GM19455 (cell line): Measurements from ENCODE around the gene TMEM44.

Experiments
- ATAC-seq: cut with Tn5 transposase; IDR thresholded peaks from one replicate; pipeline ENCODE4 v1.9.1; 2021; ENCODE audit not compliant: unreplicated experiment

Gene TMEM44

DNA sequence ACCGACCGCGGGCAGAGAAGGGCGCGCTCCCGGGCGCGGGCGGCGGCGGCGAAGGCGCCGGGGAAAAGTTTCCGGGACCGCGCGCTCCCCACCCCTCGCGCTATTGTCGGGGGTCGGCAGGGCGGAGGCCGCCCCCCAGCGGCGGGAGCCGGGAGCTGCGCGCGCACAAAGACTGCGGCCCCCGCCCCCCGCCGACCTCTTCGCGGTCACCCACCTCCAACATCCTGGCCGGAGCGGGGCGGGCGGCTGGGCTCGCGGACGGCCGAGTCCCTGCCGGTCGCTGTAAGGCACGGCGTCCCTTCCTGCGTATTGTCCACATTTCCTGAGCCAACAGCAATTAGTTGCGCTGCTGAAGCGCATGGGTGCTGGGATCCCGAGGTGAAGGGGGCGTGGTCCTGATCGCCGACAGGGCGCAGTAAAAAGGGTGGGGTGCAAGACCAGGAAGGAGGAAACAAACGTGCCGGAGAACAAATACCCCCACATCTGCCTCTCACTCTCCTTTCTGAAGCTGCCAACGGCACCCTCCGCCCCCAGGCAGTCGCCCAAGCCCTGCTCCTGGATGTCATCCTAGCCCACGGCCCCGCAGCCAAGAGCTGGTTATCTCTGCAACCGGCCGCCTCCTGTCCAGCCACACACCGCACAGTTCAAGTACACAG is at the start of gene TMEM44:
Gene TMEM44, minus strand, starts transcription at position 71 of the 656 bp plus-strand sequence. CDS start 204 bp downstream, outside the sequence.
- peak; percentile 89 for ATAC-seq

- ATAC-seq, result peak; percentile 51
Measured at GRCh38 chr3:194682694-194683310, 49.6 kb upstream of the TMEM44 start.

GRCh38 chr3:194682189-194682693 is 49.0 kb upstream of the TMEM44 start:
- ATAC-seq, result no peak

DNA sequence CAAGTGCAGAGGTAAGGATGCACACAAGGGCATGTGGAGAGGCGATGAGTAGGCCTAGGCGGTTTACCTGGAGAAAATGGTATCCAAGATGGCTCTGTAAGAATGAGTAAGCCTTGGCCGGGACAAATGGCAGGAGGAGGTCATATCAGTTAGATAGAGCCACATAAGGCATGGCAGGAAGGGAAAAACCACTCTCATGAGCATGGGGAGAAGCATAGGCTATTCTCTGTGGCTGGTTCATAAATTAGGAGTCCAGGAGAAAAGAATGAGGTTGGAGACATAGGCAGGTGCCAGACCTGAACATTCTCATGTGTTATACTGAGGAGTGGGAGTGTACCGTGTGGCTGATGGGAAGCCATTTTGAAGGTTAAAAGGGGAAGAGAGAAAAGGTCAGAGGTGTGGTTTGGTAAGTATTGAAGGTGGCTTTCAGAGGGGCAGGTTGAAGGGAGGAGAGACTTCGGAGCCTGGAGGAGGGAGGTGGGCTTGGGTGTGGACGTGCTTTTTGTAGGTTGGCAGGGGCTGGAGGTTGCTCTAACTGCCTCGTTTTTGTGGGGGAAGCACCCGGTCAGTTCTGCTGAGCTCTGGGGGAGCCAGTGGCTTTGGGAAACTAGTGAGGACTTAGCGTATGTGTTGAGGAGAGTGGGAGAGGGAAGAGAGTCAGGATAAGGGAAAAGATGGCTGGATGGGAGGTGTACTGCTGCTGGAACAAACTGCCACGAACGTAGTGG is 47.8 kb upstream of the TMEM44 start:
- ATAC-seq, result no peak

DNA sequence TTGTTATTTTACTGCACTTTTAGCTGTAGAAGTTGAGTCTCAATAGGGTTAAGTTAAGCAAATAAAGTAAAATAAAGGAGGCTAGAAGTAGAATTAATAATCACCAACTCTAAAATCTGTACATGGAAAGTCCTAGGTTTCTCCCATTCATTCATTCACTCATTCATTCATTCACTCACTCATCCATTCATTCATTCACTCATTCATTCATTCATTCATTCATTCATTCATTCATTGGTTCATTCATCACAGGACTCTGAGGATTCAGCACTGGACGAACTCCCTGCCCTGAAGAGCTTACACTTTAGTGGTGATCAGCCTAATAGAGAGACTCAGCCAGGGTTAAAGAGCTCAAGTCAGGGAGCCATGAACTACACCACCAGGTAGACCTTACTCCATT is 43.3 kb upstream of the TMEM44 start:
- ATAC-seq, result no peak

DNA sequence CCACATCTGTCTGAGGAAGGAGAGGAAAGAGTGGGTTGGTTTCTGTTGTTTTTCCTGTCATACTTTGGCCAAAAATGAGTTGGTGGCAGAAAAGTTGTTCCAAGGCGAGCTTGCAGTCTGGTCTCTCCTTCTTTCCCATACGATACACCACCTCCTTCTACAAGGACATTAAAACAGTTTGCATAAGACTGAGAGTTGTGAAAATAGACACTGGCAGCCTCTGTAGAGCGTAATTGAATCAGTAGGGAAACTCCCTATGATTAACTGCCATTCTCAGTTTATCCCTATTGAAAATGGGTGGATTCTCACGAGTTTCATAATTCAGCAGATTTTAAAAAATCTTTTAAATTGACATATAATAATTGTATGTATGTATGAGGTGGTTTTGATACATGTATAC is 42.5 kb upstream of the TMEM44 start:
- ATAC-seq, result no peak

DNA sequence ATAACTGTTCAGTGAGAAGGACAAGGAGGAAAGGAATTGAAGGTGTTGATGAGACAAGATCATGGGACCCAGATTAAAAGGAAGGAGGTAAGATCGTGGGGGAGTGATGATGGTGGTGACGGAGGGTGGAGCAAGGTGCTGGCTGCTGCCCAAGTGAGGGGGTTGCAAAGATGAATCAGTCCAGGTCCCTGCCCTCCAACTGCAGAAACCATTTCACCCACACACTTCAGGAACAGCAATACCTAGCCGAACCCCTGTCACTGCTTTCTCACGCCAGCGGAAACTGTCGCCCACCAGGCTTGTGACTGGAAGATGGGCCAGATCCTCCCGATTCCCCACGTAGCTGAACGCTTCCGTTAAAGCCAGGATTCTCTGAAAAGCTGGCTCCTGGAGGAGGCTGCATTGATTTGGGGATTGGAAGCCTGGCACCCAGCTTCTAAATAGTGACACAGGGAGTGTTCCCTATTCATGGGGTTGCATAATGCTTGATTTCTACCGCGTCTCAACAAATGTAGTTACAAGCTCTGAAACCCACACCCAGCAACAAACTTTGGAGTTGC is 41.9 kb upstream of the TMEM44 start:
- ATAC-seq, result no peak

DNA sequence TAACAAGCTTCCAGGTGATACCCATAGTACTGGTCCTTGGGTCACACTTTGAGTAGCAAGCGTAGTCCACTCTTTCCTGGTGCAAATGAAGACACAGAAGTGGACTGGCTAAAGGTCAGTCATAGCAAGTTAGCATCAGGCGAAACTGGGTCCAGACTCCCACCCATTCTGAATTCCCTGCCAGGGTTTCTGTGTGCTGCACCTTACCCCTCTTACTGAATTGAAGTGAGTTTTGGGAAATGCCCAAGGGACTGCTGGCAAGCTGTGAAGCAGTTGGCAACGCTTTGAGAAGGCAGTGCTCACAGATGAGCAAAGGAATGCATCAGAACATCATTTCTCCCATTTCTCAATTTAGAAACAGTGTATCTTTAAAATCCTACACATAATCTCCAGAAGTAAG is 40.5 kb upstream of the TMEM44 start:
- no peak for ATAC-seq

DNA sequence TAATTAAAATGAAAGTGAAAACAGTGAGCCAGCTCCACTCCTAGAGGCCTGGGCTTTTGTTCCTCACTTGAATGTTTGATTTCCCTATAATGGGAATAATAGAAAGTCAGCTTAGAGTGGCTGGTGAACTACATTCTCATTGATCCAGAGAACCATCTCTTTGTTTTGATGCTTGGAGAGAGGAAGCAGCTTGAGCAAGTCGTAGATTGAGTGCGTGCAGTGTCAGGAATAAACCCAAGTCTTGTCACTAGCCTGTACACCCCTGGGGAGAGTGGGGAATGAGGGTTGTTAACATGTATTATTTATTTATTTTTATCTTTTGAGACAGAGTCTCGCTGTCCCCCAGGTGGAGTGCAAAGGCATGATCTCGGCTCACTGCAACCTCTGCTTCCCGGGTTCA is 39.7 kb upstream of the TMEM44 start:
- no peak for ATAC-seq

DNA sequence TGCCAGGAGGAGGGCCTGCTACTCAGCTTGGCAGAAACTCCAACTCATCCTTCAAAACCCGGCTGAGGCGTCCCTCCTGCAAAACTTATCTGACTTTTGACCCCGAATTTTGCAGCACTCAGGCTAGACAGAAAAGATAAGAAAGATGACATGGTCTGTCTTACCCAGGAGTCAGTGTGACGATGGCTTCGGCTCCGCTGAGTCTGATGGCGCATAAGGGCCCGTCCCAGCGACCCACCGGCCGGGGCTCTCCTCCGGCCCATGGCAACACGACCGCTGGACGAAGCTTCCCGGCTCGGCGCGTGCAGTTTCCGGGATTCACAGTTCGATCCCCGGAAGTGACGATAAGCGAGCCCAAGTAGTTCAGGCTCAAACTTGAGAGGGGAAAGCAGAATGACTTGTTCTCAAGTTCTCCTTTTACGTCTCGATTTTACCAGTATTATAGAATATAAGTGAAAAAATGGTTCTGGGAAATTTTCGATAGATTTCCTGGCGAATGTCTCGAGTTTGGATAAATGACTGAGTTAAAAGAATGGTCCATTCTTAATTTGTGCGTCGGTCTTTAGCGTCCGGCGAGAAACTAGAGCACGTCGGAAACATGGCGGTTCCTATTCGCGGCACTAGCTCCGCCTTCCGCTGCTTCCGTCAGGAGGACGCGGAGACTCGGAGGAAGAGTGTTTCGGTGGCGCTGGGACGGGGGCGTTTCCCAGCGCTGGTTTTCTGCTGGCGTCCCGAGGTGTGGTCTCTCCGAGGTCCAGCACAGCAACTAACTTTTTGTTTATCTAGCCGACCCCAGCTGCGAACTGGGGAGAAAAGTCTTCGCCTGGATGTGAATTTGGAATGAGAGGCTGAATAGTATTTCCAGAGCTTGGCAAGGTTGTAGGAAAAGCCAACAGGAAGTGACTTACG is 38.9 kb upstream of the TMEM44 start, which contains the start of gene LSG1:
Gene LSG1, minus strand, starts transcription at position 292 of the 909 bp plus-strand sequence. Its CDS starts 29 bp downstream, at position 263.
- peak; percentile 90 for ATAC-seq

DNA sequence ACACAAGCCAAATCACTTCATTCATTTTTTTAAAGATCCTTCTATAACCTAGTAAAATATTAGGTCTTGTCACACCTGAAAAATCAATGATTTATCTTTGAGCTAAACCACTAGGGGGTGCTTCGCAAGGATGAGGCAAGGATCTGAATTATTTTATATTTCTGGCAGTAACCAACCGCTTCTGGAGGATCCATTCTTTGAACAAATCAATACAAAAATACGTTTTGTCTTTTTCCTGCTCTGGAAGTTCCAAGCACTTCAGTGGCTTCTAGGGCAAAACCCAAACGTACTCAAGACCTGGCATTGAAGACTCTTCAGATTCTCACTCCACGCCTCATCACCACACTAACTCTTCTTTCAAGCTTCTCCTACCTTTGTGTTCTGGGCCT is 38.3 kb upstream of the TMEM44 start:
- peak; percentile 21 for ATAC-seq

GRCh38 chr3:194667363-194667762 is 34.1 kb upstream of the TMEM44 start:
- no peak for ATAC-seq

GRCh38 chr3:194664857-194665256 is 31.6 kb upstream of the TMEM44 start:
- no peak for ATAC-seq

GRCh38 chr3:194661946-194662345 is 28.7 kb upstream of the TMEM44 start:
- no peak for ATAC-seq

DNA sequence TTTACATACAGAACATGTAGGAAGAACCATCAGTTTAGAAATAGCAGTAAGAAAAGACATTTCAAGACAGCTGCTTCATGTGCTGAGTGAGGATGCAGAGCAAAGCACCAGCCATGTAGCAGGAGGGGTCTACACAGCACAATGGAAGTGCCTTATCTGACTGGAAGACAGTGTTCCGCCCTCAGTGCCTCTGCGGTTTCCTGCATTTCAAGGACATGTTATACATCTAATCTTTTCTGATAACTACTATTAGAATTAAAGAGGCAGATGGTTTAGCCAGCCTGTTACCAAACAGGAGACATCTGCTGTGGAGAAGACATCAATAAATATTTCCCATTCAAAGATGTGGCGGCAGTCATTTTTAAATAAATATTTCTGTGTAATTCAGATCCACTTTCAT is 28.2 kb upstream of the TMEM44 start:
- ATAC-seq, result no peak

GRCh38 chr3:194659778-194660177 is 26.6 kb upstream of the TMEM44 start:
- no peak for ATAC-seq

GRCh38 chr3:194658477-194659242 is 25.4 kb upstream of the TMEM44 start:
- ATAC-seq, result no peak

GRCh38 chr3:194657439-194657838 is 24.2 kb upstream of the TMEM44 start:
- ATAC-seq, result no peak

GRCh38 chr3:194654443-194654842 is 21.2 kb upstream of the TMEM44 start:
- ATAC-seq, result no peak

DNA sequence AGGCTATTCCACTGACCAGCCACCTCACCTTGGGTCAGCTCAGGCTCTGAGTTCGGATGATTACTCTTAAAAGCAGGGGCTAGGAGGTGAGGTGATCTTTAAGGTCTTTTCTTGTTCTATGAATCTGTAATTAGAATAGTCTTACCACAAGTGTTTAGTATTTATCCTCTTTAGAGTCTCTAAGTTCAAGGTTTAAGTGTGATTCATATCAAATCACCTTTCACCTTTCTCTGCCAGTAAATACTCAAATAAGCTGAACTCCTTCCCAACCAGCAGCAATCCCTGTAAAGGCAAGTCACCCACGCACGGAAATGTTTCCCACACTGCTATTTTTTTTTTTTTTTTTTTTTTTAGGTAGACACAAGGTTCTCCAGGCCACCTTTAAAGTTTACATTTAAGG is 14.5 kb upstream of the TMEM44 start:
- no peak for ATAC-seq
